ENCODE measurements around the gene AFAP1.

AFAP1 gene

GRCh38 chr4:7795983-7796382, 143.7 kb downstream of the AFAP1 start:
- no peak overlapping the region for H3K4me3 ChIP-seq (replicated peaks; ENCODE audit: low read depth, low read length)
- DNase-seq (ENCODE audit: low read depth) = no peak
- TF ChIP-seq, protein P1, sequence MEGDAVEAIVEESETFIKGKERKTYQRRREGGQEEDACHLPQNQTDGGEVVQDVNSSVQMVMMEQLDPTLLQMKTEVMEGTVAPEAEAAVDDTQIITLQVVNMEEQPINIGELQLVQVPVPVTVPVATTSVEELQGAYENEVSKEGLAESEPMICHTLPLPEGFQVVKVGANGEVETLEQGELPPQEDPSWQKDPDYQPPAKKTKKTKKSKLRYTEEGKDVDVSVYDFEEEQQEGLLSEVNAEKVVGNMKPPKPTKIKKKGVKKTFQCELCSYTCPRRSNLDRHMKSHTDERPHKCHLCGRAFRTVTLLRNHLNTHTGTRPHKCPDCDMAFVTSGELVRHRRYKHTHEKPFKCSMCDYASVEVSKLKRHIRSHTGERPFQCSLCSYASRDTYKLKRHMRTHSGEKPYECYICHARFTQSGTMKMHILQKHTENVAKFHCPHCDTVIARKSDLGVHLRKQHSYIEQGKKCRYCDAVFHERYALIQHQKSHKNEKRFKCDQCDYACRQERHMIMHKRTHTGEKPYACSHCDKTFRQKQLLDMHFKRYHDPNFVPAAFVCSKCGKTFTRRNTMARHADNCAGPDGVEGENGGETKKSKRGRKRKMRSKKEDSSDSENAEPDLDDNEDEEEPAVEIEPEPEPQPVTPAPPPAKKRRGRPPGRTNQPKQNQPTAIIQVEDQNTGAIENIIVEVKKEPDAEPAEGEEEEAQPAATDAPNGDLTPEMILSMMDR (IDR thresholded peaks at IDR 0.05; ENCODE audit: low read length, missing control alignments) = no peak

DNA sequence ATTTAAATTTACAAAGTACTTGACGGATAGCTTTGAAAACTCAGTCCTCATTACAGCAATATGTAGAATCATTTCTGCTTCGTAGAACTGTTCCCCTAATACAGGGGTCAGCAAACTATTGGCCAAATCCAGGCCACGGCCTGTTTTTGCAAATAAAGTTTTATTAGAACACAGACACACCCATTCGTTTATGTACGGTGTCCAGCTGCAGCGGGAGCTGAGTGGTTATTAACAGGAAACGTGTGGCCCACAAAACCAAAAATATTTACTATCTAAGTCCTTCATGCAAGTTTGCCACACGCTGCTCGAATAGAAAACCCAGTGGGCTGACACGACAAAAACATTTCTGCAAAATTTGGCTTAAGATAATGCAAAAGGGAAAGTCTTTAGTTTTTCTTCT, 146.5 kb downstream of the AFAP1 start:
- no peak for DNase-seq (ENCODE audit: low read depth)
- no peak overlapping the region for H3K4me3 ChIP-seq (replicated peaks; ENCODE audit: low read depth, low read length)
- TF ChIP-seq, protein P1 (IDR thresholded peaks at IDR 0.05; ENCODE audit: low read length, missing control alignments) = no peak

DNA sequence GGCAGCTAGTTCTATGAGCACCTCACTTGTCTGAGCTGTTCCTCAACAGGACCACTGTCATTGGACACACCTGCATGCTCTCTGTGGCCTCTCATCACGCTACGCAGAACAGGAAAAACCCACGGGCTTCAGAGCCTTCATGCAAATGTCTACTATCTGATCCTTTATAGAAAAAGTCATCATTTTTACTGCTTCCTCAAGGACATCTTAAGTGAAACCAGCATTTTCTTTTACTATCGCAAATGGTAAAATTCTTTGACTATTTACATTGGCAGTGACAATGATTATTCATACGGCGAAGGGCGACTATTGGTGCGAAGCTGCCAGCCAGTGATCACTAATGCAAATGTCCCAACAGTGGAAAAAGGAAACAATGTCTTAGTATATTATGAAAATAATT, 147.0 kb downstream of the AFAP1 start:
- no peak overlapping the region for H3K4me3 ChIP-seq (replicated peaks; ENCODE audit: low read depth, low read length)
- DNase-seq (ENCODE audit: low read depth) = peak; percentile 40
- TF ChIP-seq, protein P1 (IDR thresholded peaks at IDR 0.05; ENCODE audit: low read length, missing control alignments) = no peak

DNA sequence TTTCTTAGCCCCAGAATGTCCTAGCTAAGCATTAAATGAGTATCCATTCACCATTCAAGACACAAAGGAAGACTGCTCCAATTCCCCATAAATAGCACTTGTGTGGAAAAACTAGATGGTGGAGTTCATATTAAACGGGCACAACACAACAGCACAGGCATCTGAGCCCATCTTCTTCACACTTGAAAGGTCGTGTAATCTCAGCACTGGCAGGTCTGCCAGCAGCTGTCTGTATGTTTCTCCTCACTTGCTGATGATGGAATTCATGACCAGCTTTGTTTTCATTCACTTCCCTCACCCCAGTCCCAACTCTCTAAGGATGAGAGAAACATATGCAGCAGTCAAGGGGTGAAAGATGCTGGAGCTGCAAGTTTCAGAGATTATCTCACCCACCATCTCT, 148.7 kb downstream of the AFAP1 start:
- DNase-seq (ENCODE audit: low read depth) = no peak
- no peak overlapping the region for H3K4me3 ChIP-seq (replicated peaks; ENCODE audit: low read depth, low read length)
- TF ChIP-seq, protein P1 (IDR thresholded peaks at IDR 0.05; ENCODE audit: low read length, missing control alignments) = no peak

GRCh38 chr4:7790023-7790422, 149.6 kb downstream of the AFAP1 start:
- DNase-seq (ENCODE audit: low read depth) = no peak
- TF ChIP-seq, protein P1 (IDR thresholded peaks at IDR 0.05; ENCODE audit: low read length, missing control alignments) = no peak
- H3K4me3 ChIP-seq (replicated peaks; ENCODE audit: low read depth, low read length) = no peak overlapping the region

DNA sequence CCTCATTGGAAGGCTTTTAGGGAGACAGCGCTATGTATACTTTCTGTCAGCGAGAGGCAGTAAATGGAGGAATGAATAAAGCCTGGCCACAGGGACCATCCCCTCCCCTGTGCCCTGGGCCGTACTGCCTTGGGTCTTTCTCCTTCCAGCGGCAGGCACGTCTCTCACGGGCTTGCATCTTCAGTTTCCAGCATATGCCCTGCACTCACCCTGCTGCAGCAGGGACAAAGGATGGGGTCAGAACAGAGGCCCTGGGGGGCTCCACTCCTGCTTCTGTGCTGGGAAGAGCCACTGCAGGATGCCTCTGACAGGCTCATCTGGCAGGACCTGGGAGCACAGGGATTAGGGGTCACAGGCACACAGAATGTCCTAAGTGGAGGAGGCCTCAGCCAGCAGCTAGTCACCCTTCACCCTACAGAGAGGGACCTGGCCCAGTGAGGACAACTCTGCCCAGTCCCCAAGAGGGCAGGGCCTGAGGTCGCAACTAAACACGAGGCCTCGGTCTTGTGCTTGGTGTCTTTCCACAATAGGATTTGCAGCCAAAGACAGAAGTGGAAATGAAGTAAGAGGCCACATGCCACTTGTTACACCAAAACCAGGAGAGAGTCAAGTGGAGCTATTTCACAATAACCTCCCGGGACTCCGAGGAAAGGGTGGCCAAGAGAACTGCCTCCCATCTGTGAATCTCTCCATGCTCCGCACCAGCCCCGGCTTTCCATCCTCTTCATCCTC, 150.8 kb downstream of the AFAP1 start:
- DNase-seq (ENCODE audit: low read depth) = peak; percentile 37
- TF ChIP-seq, protein P1 (IDR thresholded peaks at IDR 0.05; ENCODE audit: low read length, missing control alignments) = no peak
- no peak overlapping the region for H3K4me3 ChIP-seq (replicated peaks; ENCODE audit: low read depth, low read length)

GRCh38 chr4:7788193-7788592, 151.5 kb downstream of the AFAP1 start:
- H3K4me3 ChIP-seq (replicated peaks; ENCODE audit: low read depth, low read length) = no peak overlapping the region
- DNase-seq (ENCODE audit: low read depth) = no peak
- TF ChIP-seq, protein P1 (IDR thresholded peaks at IDR 0.05; ENCODE audit: low read length, missing control alignments) = no peak

Measured in fibroblast of pulmonary artery (primary cell).